ENCODE results near the gene PXMP4.

GRCh38 chr20:33689493-33689892 is 30.6 kb downstream of the PXMP4 start:
- TF ChIP-seq BACH2 (CRISPR knock-in tag; IDR thresholded peaks at IDR 0.05; ENCODE audit: borderline replicate concordance), result no peak
- TF ChIP-seq TCF4 (CRISPR knock-in tag; IDR thresholded peaks at IDR 0.05; ENCODE audit: borderline replicate concordance), result no peak
- TF ChIP-seq ZFP30 (CRISPR knock-in tag; IDR thresholded peaks at IDR 0.05), result no peak
- TF ChIP-seq PATZ1 (CRISPR knock-in tag; IDR thresholded peaks at IDR 0.05; ENCODE audit: borderline replicate concordance), result no peak
- TF ChIP-seq ZFP3 (CRISPR knock-in tag; IDR thresholded peaks at IDR 0.05), result no peak
- TF ChIP-seq ARNTL (CRISPR knock-in tag; IDR thresholded peaks at IDR 0.05; ENCODE audit: borderline replicate concordance, low read depth), result no peak
- TF ChIP-seq ZNF8 (CRISPR knock-in tag; IDR thresholded peaks at IDR 0.05), result no peak
- TF ChIP-seq RARB (CRISPR knock-in tag; IDR thresholded peaks at IDR 0.05), result no peak
- no peak for TF ChIP-seq ZC3H10 (CRISPR knock-in tag; IDR thresholded peaks at IDR 0.05)
- no peak for TF ChIP-seq TOX (CRISPR knock-in tag; IDR thresholded peaks at IDR 0.05; ENCODE audit: borderline replicate concordance)
- TF ChIP-seq ISL1 (CRISPR knock-in tag; IDR thresholded peaks at IDR 0.05), result no peak
- TF ChIP-seq POU6F1 (CRISPR knock-in tag; IDR thresholded peaks at IDR 0.05; ENCODE audit: borderline replicate concordance, low read depth), result no peak
- no peak for TF ChIP-seq CREB5 (CRISPR knock-in tag; IDR thresholded peaks at IDR 0.05; ENCODE audit: low read depth)
